A549 treated with dexamethasone at 1 μM for 4 hours (cell line): ENCODE results near the gene PDE2A. TPM values are rescaled to one million over a fixed set of nuclear protein-coding genes. Genes with fewer than 3 reads are reported as not detected.

ENCODE experiments used
- total RNA-seq: library from RNA; stranded (reverse); fragments of 200-300 nt; extraction: Qiagen RNA extraction; gene quantifications from 5 replicates; pipeline ENCODE4 v1.2.3, GENCODE V29; 2022

The PDE2A gene
- 1.6 to 2.7 TPM (median 2.3 TPM) in 5 replicates for total RNA-seq

GRCh38 chr11:72673943-72674828 is at the start of gene PDE2A:
PDE2A (minus strand) TSS chr11:72674422; CDS start chr11:72674207, 215 bp downstream.

Other genes starting within 250 kb of the PDE2A start
- gene CLPB, start 239.9 kb downstream of the PDE2A start, total RNA-seq = 12.0 to 19.9 TPM (median 18.8 TPM) in 5 replicates
- 18.1 to 29.3 TPM (median 25.3 TPM) in 5 replicates for gene ARAP1, start 78.0 kb upstream of the PDE2A start, total RNA-seq
- gene STARD10, start 119.6 kb upstream of the PDE2A start, total RNA-seq = 13.0 to 19.3 TPM (median 16.2 TPM) in 5 replicates
- gene ATG16L2, start 140.0 kb upstream of the PDE2A start, total RNA-seq = 1.7 to 3.5 TPM (median 3.1 TPM) in 5 replicates